WTC11 (cell line): ENCODE measurements around the gene TMEM181. TPM values are rescaled to one million over a fixed set of nuclear protein-coding genes. Genes with fewer than 3 reads are reported as not detected.

Experiments used
- ATAC-seq: fragments of 200-7000 bp; cut with Tn5 transposase; 2 replicates; pipeline ENCODE4 v1.10.0; 2021; ENCODE audit warnings: mild to moderate bottlenecking, moderate library complexity
- CTCF ChIA-PET: fragments of 300-600 bp; sonication (Branson Sonifier 250); formaldehyde crosslinking; loops from one replicate; lab custom pipeline; 2021; ENCODE audit warnings: antibody characterized with exemption; lab: Charles Lee
- POLR2A ChIA-PET: fragments of 350-600 bp; sonication (Branson Sonifier 250); formaldehyde crosslinking; loops from one replicate; lab custom pipeline; 2021; ENCODE audit warnings: antibody characterized with exemption; lab: Charles Lee
- DNase-seq: peaks from one replicate; pipeline ENCODE4 v3.0.0; 2021; ENCODE audit warnings: low spot score
- H3K27ac Mint-ChIP-seq: 2 replicates; pipeline ENCODE4 v1.8.0; 2021; ENCODE audit warnings: mixed read lengths
- H3K27me3 Mint-ChIP-seq: 2 replicates; pipeline ENCODE4 v1.8.0; 2021; ENCODE audit warnings: low read depth, mild to moderate bottlenecking, moderate library complexity, mixed read lengths
- H3K36me3 Mint-ChIP-seq: 2 replicates; pipeline ENCODE4 v1.8.0; 2021; ENCODE audit warnings: mixed read lengths
- H3K4me1 Mint-ChIP-seq: 2 replicates; pipeline ENCODE4 v1.8.0; 2022; ENCODE audit warnings: mixed read lengths
- H3K4me3 Mint-ChIP-seq: 2 replicates; pipeline ENCODE4 v1.8.0; 2021; ENCODE audit warnings: mild to moderate bottlenecking, moderate library complexity, mixed read lengths
- H3K9me3 Mint-ChIP-seq: 2 replicates; pipeline ENCODE4 v1.8.0; 2021; ENCODE audit warnings: mixed read lengths
- FOXJ3 ChIP-seq: sonication (generic); formaldehyde crosslinking; IDR thresholded peaks from 2 replicates; pipeline ENCODE4 v1.9.0; 2021; ENCODE audit warnings: missing genetic modification reagents, mild to moderate bottlenecking, borderline replicate concordance
- FOXP1 ChIP-seq: sonication (generic); formaldehyde crosslinking; IDR thresholded peaks from 2 replicates; pipeline ENCODE4 v1.8.0; 2022; ENCODE audit warnings: missing genetic modification reagents, mild to moderate bottlenecking, moderate library complexity, borderline replicate concordance
- GABPB1 ChIP-seq: sonication (generic); formaldehyde crosslinking; IDR thresholded peaks from 2 replicates; pipeline ENCODE4 v1.8.1; 2023; ENCODE audit warnings: mild to moderate bottlenecking, missing genetic modification reagents
- RELA ChIP-seq: sonication (generic); formaldehyde crosslinking; IDR thresholded peaks from 2 replicates; pipeline ENCODE4 v1.8.1; 2022; ENCODE audit warnings: missing genetic modification reagents, mild to moderate bottlenecking, borderline replicate concordance
- SP1 ChIP-seq: sonication (generic); formaldehyde crosslinking; conservative IDR thresholded peaks from 2 replicates; pipeline ENCODE4 v1.8.1; 2022; ENCODE audit warnings: missing genetic modification reagents
- TEAD4 ChIP-seq: sonication (generic); formaldehyde crosslinking; IDR thresholded peaks from 2 replicates; pipeline ENCODE4 v1.8.0; 2022; ENCODE audit warnings: mild to moderate bottlenecking, missing genetic modification reagents
- ZNF121 ChIP-seq: sonication (generic); formaldehyde crosslinking; IDR thresholded peaks from 2 replicates; pipeline ENCODE4 v1.8.0; 2023; ENCODE audit warnings: missing genetic modification reagents
- ZNF317 ChIP-seq: sonication (generic); formaldehyde crosslinking; IDR thresholded peaks from 2 replicates; pipeline ENCODE4 v1.8.1; 2023; ENCODE audit warnings: low read depth, mild to moderate bottlenecking, moderate library complexity, missing genetic modification reagents, borderline replicate concordance
- total RNA-seq: library from RNA; stranded (reverse); gene quantifications from 3 replicates; pipeline ENCODE4 v1.2.3, GENCODE V29; 2021
- TF ChIP-seq, protein P1 (sequence below): fragments of 250-450 bp; sonication (Bioruptor Pico); IDR thresholded peaks from 2 replicates; pipeline ENCODE4 v1.9.0; 2021; ENCODE audit warnings: mild to moderate bottlenecking
- TF ChIP-seq, protein P2 (sequence below): fragments of 250-450 bp; sonication (Bioruptor Pico); IDR thresholded peaks from 2 replicates; pipeline ENCODE4 v1.9.0; 2021; ENCODE audit warnings: mild to moderate bottlenecking
- TF ChIP-seq, protein P3 (sequence below): sonication (generic); formaldehyde crosslinking; IDR thresholded peaks from 2 replicates; pipeline ENCODE4 v1.8.1; 2023; ENCODE audit warnings: mild to moderate bottlenecking, missing genetic modification reagents
- TF ChIP-seq, protein P4 (sequence below): sonication (generic); formaldehyde crosslinking; IDR thresholded peaks from 2 replicates; pipeline ENCODE4 v1.8.0; 2022; ENCODE audit warnings: missing genetic modification reagents
- TF ChIP-seq, protein P5 (sequence below): sonication (generic); formaldehyde crosslinking; IDR thresholded peaks from 2 replicates; pipeline ENCODE4 v1.8.1; 2023; ENCODE audit warnings: mild to moderate bottlenecking, missing genetic modification reagents, moderate library complexity

TMEM181 gene
- total RNA-seq, 1 experiment from 2014 or later = 18.8 TPM

DNA sequence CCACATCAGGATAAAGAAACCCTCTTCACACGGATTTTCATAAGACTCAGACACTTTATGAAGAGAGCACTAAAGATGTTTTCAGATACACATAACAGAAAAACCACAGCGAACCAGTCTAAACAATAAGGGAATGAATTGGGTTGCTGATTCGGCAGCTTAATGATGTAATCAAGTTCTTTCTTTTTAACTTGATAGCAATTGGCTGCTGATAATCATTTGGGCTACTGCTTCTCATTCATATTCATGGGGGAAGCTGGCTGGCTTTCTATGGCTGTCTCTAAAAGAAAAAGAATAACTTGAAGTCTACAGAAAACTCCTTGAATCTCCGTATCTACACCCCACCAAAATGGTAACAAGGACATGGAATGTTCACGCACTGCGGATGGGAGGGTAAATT, 20.0 kb upstream of the TMEM181 start (continued):
- TF ChIP-seq, protein P1, sequence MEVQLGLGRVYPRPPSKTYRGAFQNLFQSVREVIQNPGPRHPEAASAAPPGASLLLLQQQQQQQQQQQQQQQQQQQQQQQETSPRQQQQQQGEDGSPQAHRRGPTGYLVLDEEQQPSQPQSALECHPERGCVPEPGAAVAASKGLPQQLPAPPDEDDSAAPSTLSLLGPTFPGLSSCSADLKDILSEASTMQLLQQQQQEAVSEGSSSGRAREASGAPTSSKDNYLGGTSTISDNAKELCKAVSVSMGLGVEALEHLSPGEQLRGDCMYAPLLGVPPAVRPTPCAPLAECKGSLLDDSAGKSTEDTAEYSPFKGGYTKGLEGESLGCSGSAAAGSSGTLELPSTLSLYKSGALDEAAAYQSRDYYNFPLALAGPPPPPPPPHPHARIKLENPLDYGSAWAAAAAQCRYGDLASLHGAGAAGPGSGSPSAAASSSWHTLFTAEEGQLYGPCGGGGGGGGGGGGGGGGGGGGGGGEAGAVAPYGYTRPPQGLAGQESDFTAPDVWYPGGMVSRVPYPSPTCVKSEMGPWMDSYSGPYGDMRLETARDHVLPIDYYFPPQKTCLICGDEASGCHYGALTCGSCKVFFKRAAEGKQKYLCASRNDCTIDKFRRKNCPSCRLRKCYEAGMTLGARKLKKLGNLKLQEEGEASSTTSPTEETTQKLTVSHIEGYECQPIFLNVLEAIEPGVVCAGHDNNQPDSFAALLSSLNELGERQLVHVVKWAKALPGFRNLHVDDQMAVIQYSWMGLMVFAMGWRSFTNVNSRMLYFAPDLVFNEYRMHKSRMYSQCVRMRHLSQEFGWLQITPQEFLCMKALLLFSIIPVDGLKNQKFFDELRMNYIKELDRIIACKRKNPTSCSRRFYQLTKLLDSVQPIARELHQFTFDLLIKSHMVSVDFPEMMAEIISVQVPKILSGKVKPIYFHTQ (CRISPR knock-in tag) = no peak

DNA sequence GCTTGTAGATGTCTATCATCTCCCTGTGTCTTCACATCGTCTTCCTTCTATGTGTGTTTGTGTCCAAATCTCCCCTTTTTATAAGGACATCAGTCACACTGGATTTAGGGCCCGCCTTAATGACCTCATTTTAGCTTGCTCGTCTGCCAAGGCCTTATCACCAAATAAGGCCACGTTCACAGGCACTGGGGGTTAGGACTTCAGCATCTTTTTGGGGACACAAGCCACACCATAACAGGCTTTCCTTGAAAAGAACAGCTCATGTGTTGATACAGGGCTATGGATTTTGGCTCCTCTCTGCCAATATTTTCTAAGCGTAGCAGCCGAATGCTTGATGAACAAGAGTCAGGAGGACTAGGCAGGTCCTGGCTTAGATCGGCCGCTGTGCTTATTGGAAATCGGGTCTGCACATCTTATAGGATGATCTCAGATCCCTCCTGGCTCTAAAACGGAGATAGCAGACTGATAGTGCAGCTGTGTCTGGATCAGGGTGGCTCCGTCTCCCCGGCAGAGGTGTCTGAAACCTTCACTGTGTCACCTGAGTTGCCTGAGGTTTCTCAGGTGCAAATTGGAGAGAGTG, 16.2 kb upstream of the TMEM181 start:
- CTCF ChIA-PET = interaction anchor here (1.2 kb wide), 2 partner anchors 175 to 322 kb away, joined by 3 read pairs; no protein-coding TSS in a partner anchor
- no peak overlapping the region for H3K27ac Mint-ChIP-seq
- no peaks in the 10 kb centered on the region for H3K36me3 Mint-ChIP-seq
- ATAC-seq (no peak), DNase-seq (no peak)
- no peak for TF ChIP-seq ZNF121 (CRISPR knock-in tag)
- no peak for TF ChIP-seq FOXP1 (CRISPR knock-in tag)
- peaks cover 6% of the 10 kb centered on the region for H3K9me3 Mint-ChIP-seq
- H3K27me3 Mint-ChIP-seq = peaks cover under 1% of the 10 kb centered on the region; the same call in 1 of the 2 replicates
- POLR2A ChIA-PET = no interaction called here
- H3K4me1 Mint-ChIP-seq = peaks cover 13% of the 10 kb centered on the region
- no peak overlapping the region for H3K4me3 Mint-ChIP-seq

DNA sequence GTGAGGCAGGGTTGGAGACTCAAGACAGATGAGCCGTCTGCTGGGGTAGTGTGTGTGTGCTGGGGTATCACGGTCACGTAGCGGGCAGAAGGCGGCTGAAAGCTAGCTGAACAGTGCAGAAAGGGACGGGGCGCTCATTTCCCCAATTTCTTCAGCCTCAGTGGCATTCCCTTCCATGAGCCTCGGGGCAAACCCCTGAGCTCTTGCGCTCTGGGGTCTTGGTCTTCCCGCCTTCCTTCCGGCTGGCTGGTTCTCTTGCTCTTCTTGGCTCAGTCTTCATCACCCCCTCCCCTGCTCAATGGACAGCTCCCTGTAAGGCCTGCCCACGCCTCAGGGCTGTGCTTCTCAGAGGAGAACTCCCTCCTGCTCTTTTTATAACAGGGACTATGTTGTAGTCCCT, 15.5 kb upstream of the TMEM181 start:
- ATAC-seq = peak; percentile 52
- CTCF ChIA-PET = interaction anchor here (1.2 kb wide), 2 partner anchors 174 to 323 kb away, joined by 3 read pairs; no protein-coding TSS in a partner anchor

DNA sequence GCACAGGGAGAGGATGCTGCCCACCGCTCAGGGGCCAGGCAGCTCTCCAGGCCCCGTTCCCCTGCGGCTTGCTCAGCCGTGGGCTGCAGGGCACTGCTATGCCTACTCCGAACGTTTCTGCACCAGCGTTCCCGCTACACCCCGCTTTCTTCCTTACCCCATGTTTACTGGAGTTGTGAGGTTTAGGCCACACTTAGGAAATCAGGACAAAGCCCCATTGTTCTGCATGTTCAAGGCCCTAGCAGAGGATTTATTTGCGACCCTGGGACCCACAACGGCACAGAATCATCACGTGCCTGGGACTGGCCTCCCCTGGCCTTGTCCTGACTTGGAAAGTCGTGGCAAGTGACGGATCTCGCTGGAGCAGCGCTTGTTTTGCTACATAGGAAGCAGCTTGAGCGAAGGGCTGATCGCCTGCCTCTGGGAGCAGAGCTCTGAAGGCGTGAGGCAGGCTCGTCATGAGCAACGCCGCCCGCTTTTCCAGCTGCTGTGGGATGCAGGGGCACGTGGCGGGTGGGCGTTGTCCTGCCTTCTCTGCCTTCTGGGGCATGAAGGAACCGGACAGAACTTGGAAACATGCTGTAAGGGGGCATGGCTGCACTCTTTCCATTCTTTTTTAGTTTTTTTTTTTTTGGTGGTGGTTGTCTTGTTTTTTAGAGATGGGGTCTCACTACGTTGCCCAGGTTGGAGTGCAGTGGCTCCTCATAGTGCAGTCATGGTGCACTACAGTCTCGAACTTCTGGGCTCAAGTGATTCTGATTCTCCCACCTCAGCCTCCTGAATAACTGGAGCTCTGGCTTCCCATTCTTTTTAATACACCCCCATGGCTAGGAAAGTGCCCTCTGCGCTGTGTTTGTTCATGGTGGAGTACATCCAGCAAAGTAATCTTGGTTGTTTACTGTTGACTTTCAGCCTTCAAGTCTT, 14.6 kb upstream of the TMEM181 start:
- Mint-ChIP-seq H3K4me1 (peaks cover 11% of the 10 kb centered on the region), H3K27me3 (no peaks in the 10 kb centered on the region), H3K4me3 (no peak overlapping the region), H3K27ac (no peak overlapping the region; the same call in 1 of the 2 replicates), H3K36me3 (no peaks in the 10 kb centered on the region), H3K9me3 (peaks cover 7% of the 10 kb centered on the region)
- DNase-seq (no peak), ATAC-seq (no peak)
- ChIA-PET CTCF (interaction anchor here (0.6 to 0.9 kb wide), 2 partner anchors 9 to 49 kb away, joined by 3 read pairs; no protein-coding TSS in a partner anchor), POLR2A (no interaction called here)
- TF ChIP-seq GABPB1 (CRISPR knock-in tag) (peak; percentile 70), ZNF317 (CRISPR knock-in tag) (no peak)

More for the DNA sequence above, 15.5 kb upstream of the TMEM181 start:
- TF ChIP-seq GABPB1 (CRISPR knock-in tag) = no peak
- no peak for TF ChIP-seq RELA (CRISPR knock-in tag)
- no peak for DNase-seq
- Mint-ChIP-seq H3K27me3 (no peaks in the 10 kb centered on the region), H3K4me3 (no peak overlapping the region), H3K4me1 (peaks cover 11% of the 10 kb centered on the region), H3K27ac (no peak overlapping the region), H3K9me3 (peaks cover 7% of the 10 kb centered on the region), H3K36me3 (no peaks in the 10 kb centered on the region)
- POLR2A ChIA-PET = no interaction called here

DNA sequence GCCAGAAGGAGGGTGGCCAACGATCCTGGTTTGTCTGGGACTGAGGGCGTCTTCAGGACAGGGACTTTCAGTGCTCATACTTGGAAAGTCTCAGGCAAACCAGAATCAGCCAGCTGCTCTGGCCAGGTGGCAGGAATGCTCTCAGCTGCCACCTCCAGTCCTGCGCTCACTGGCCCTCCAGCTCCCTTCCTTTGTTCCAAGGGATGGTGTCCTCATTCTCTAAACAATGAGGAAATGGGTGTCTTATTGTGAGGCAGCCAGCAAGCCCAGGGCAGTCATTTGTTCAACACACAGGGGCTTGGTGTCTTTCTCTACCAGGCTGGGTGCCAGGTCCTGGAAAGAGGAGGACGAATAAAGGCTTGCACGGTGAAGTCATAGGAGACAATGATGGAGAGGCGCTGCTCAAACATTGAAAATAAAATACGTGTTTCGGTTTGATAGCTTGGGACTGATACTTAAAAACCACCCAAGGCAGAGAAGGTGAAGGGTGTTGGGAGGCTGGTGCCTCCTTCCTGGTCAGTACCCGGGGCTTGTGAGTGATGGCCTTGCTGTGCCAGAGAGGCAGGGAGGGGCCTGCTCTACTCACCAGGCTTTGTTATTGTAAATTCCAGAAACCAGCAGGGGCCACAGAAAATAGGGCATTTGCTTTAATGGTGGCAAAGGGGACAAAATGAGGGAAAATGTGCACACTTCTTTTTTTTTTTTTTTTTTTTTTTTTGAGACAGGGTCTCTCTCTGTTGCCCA, 11.3 kb upstream of the TMEM181 start:
- peak; percentile 60 for ATAC-seq
- Mint-ChIP-seq H3K27me3 (no peaks in the 10 kb centered on the region), H3K4me3 (no peak overlapping the region), H3K9me3 (peaks cover 7% of the 10 kb centered on the region), H3K36me3 (no peaks in the 10 kb centered on the region), H3K27ac (peak overlapping the region; percentile 47), H3K4me1 (peaks cover 11% of the 10 kb centered on the region)
- ChIA-PET POLR2A (interaction anchor here (0.5 kb wide), 1 partner anchor 387 kb away, joined by 4 read pairs; no protein-coding TSS in a partner anchor), CTCF (interaction anchor here (0.9 kb wide), 1 partner anchor 327 kb away, joined by 3 read pairs; no protein-coding TSS in a partner anchor)
- DNase-seq = no peak
- TF ChIP-seq, protein P2, sequence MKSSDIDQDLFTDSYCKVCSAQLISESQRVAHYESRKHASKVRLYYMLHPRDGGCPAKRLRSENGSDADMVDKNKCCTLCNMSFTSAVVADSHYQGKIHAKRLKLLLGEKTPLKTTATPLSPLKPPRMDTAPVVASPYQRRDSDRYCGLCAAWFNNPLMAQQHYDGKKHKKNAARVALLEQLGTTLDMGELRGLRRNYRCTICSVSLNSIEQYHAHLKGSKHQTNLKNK (CRISPR knock-in tag) = no peak
- no peak for TF ChIP-seq TEAD4 (CRISPR knock-in tag)
- TF ChIP-seq RELA (CRISPR knock-in tag) = no peak
- TF ChIP-seq, protein P3, sequence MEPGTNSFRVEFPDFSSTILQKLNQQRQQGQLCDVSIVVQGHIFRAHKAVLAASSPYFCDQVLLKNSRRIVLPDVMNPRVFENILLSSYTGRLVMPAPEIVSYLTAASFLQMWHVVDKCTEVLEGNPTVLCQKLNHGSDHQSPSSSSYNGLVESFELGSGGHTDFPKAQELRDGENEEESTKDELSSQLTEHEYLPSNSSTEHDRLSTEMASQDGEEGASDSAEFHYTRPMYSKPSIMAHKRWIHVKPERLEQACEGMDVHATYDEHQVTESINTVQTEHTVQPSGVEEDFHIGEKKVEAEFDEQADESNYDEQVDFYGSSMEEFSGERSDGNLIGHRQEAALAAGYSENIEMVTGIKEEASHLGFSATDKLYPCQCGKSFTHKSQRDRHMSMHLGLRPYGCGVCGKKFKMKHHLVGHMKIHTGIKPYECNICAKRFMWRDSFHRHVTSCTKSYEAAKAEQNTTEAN = no peak
- TF ChIP-seq, protein P4, sequence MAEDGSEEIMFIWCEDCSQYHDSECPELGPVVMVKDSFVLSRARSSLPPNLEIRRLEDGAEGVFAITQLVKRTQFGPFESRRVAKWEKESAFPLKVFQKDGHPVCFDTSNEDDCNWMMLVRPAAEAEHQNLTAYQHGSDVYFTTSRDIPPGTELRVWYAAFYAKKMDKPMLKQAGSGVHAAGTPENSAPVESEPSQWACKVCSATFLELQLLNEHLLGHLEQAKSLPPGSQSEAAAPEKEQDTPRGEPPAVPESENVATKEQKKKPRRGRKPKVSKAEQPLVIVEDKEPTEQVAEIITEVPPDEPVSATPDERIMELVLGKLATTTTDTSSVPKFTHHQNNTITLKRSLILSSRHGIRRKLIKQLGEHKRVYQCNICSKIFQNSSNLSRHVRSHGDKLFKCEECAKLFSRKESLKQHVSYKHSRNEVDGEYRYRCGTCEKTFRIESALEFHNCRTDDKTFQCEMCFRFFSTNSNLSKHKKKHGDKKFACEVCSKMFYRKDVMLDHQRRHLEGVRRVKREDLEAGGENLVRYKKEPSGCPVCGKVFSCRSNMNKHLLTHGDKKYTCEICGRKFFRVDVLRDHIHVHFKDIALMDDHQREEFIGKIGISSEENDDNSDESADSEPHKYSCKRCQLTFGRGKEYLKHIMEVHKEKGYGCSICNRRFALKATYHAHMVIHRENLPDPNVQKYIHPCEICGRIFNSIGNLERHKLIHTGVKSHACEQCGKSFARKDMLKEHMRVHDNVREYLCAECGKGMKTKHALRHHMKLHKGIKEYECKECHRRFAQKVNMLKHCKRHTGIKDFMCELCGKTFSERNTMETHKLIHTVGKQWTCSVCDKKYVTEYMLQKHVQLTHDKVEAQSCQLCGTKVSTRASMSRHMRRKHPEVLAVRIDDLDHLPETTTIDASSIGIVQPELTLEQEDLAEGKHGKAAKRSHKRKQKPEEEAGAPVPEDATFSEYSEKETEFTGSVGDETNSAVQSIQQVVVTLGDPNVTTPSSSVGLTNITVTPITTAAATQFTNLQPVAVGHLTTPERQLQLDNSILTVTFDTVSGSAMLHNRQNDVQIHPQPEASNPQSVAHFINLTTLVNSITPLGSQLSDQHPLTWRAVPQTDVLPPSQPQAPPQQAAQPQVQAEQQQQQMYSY = no peak
- TF ChIP-seq FOXJ3 = no peak
- TF ChIP-seq, protein P5, sequence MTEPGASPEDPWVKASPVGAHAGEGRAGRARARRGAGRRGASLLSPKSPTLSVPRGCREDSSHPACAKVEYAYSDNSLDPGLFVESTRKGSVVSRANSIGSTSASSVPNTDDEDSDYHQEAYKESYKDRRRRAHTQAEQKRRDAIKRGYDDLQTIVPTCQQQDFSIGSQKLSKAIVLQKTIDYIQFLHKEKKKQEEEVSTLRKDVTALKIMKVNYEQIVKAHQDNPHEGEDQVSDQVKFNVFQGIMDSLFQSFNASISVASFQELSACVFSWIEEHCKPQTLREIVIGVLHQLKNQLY (CRISPR knock-in tag) = no peak
- TF ChIP-seq SP1 = no peak
